Smooth muscle cell (in vitro differentiated cells): ENCODE data around the gene SYNPR. TPM values are rescaled to one million over a fixed set of nuclear protein-coding genes. Genes with fewer than 3 reads are reported as not detected.

ENCODE experiments used
- DNase-seq: peaks from one replicate; lab custom pipeline; 2025; ENCODE audit not compliant: unreplicated experiment; lab: John Stamatoyannopoulos, UW
- H2AFZ ChIP-seq: fragments of 200-600 bp; sonication (generic); 2 replicates; pipeline ENCODE4 v1.6.0; 2016; ENCODE audit warnings: antibody characterized with exemption, low read depth, mild to moderate bottlenecking
- H3F3A ChIP-seq: fragments of 200-600 bp; sonication (generic); 2 replicates; pipeline ENCODE4 v1.6.0; 2017; ENCODE audit warnings: antibody characterized with exemption, low read depth
- H3K27ac ChIP-seq: fragments of 200-600 bp; sonication (generic); 2 replicates; pipeline ENCODE4 v1.5.1; 2016; ENCODE audit warnings: low read depth, mild to moderate bottlenecking
- H3K27me3 ChIP-seq: fragments of 200-600 bp; sonication (generic); 2 replicates; pipeline ENCODE4 v1.6.1; 2016; ENCODE audit warnings: low read depth, mild to moderate bottlenecking
- H3K36me3 ChIP-seq: fragments of 200-600 bp; sonication (generic); 2 replicates; pipeline ENCODE4 v1.5.1; 2016; ENCODE audit warnings: low read depth
- H3K4me1 ChIP-seq: fragments of 200-600 bp; sonication (generic); 2 replicates; pipeline ENCODE4 v1.5.1; 2016; ENCODE audit warnings: low read depth
- H3K4me2 ChIP-seq: fragments of 200-600 bp; sonication (generic); 2 replicates; pipeline ENCODE4 v1.6.0; 2016; ENCODE audit warnings: mild to moderate bottlenecking
- H3K4me3 ChIP-seq: fragments of 200-600 bp; sonication (generic); 2 replicates; pipeline ENCODE4 v1.5.1; 2016; ENCODE audit warnings: mild to moderate bottlenecking
- H3K79me2 ChIP-seq: fragments of 200-600 bp; sonication (generic); 2 replicates; pipeline ENCODE4 v1.6.0; 2016; ENCODE audit warnings: low read depth, mild to moderate bottlenecking
- H3K9ac ChIP-seq: fragments of 200-600 bp; sonication (generic); 2 replicates; pipeline ENCODE4 v1.6.0; 2016; ENCODE audit warnings: low read depth
- H3K9me3 ChIP-seq: fragments of 200-600 bp; sonication (generic); replicated peaks from 2 replicates; pipeline ENCODE4 v1.5.1; 2016; ENCODE audit warnings: low read depth
- H4K20me1 ChIP-seq: fragments of 200-600 bp; sonication (generic); 2 replicates; pipeline ENCODE4 v1.6.0; 2016; ENCODE audit warnings: low read depth
- WGBS: methylation state at CpG from one replicate; pipeline ENCODE4 v1.1.7; 2016; ENCODE audit warnings: low lambda C conversion rate; 5-methylcytosine and 5-hydroxymethylcytosine counted together
- polyA plus RNA-seq: library from polyadenylated mRNA; unstranded; fragments of >200 nt; fragmentation: Nextera tagmentation; extraction: Ambion mirVana; gene quantifications from 2 replicates; pipeline ENCODE4 v1.2.1, GENCODE V29; 2016
- total RNA-seq: library from RNA; depleted of rRNA; stranded (reverse); fragments of >200 nt; gene quantifications from 2 replicates; pipeline ENCODE4 v1.2.3, GENCODE V29; 2014
- TF ChIP-seq, protein P1 (sequence below): fragments of 200-600 bp; sonication (generic); IDR thresholded peaks from 2 replicates; pipeline ENCODE4 v1.5.1; 2017; ENCODE audit warnings: borderline replicate concordance, mild to moderate bottlenecking, antibody characterized with exemption; ENCODE audit not compliant: insufficient read depth, poor library complexity, severe bottlenecking

SYNPR gene
- total and polyA plus RNA-seq, 2 experiments from 2014 or later = not detected

- no peak overlapping the region for H3K4me2 ChIP-seq
- DNase-seq = no peak
- peaks cover 33% of the 10 kb centered on the region for H3K27me3 ChIP-seq
- no peak overlapping the region for H3K27ac ChIP-seq
- no peaks in the 10 kb centered on the region for H3K36me3 ChIP-seq
- no peak overlapping the region for H3K4me3 ChIP-seq
- H3K9me3 ChIP-seq = no peaks in the 10 kb centered on the region
- 80% methylated on average over 3 of the region's 3 CpGs for WGBS
- no peaks in the 10 kb centered on the region for H3K4me1 ChIP-seq
- no peaks in the 10 kb centered on the region for H4K20me1 ChIP-seq
- no peaks in the 10 kb centered on the region for H3K79me2 ChIP-seq
- no peak overlapping the region for H2AFZ ChIP-seq
- no peak overlapping the region for H3K9ac ChIP-seq
- no peaks in the 10 kb centered on the region for H3F3A ChIP-seq
- TF ChIP-seq, protein P1, sequence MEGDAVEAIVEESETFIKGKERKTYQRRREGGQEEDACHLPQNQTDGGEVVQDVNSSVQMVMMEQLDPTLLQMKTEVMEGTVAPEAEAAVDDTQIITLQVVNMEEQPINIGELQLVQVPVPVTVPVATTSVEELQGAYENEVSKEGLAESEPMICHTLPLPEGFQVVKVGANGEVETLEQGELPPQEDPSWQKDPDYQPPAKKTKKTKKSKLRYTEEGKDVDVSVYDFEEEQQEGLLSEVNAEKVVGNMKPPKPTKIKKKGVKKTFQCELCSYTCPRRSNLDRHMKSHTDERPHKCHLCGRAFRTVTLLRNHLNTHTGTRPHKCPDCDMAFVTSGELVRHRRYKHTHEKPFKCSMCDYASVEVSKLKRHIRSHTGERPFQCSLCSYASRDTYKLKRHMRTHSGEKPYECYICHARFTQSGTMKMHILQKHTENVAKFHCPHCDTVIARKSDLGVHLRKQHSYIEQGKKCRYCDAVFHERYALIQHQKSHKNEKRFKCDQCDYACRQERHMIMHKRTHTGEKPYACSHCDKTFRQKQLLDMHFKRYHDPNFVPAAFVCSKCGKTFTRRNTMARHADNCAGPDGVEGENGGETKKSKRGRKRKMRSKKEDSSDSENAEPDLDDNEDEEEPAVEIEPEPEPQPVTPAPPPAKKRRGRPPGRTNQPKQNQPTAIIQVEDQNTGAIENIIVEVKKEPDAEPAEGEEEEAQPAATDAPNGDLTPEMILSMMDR = no peak
These were observed 293.6 kb downstream of the SYNPR start for GRCh38 chr3:63571682-63572081.

DNA sequence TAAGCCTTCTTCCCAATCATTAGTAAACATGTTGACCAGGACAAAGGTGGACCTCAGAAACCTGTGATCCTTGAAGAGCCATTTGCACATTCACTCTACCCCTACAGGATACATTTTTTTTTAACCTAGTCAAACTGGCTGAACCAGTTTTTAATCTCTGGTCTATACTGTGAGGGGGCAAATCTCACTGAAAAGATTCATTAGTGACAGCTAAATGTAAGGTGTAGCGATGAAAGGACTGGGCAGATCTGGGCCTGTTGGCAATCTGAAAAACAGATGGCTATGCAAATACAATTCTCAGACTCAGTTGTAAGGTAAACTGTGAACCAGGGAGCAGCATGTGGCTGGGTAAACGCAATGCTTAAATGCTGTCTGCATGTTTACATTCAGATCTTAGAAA lies 298.7 kb downstream of the SYNPR start:
- Histone ChIP-seq H3K4me1 (no peaks in the 10 kb centered on the region), H3K4me3 (no peak overlapping the region), H3K27me3 (peaks cover 38% of the 10 kb centered on the region), H3K9me3 (no peaks in the 10 kb centered on the region), H4K20me1 (no peaks in the 10 kb centered on the region), H3K36me3 (no peaks in the 10 kb centered on the region), H3K27ac (no peak overlapping the region), H2AFZ (no peak overlapping the region), H3K4me2 (no peak overlapping the region), H3F3A (no peaks in the 10 kb centered on the region), H3K9ac (no peak overlapping the region), H3K79me2 (no peaks in the 10 kb centered on the region)
- DNase-seq = no peak
- TF ChIP-seq, protein P1 = no peak
- 58% methylated on average over 2 of the region's 2 CpGs for WGBS

DNA sequence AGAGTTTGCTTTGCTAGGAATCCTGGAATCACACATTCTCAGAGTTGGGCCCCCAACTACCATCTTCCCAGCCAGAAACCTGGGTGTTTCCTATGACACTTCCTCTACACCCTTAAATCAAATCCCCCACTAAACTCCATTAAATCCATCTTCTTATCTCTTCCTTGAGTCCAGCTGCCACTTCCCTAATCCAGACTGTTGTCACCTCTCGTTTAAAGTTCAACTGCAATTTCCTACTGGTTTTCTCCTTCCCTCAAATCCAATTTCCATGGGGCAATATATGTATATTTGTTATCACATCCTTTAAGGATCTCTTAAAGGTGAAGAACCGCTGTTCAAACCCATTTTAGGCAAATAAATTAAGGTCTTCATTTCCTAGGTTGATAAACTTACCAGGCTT lies 300.8 kb downstream of the SYNPR start:
- TF ChIP-seq, protein P1 = no peak
- WGBS = 66% methylated on average over 2 of the region's 2 CpGs
- Histone ChIP-seq H4K20me1 (no peaks in the 10 kb centered on the region), H3K9me3 (no peaks in the 10 kb centered on the region), H3K9ac (no peak overlapping the region), H2AFZ (no peak overlapping the region), H3K4me3 (no peak overlapping the region), H3K27ac (no peak overlapping the region), H3F3A (no peaks in the 10 kb centered on the region), H3K27me3 (peaks cover 27% of the 10 kb centered on the region), H3K79me2 (no peaks in the 10 kb centered on the region), H3K4me2 (no peak overlapping the region), H3K36me3 (no peaks in the 10 kb centered on the region), H3K4me1 (no peaks in the 10 kb centered on the region)
- DNase-seq = no peak

GRCh38 chr3:63580151-63580550 lies 302.0 kb downstream of the SYNPR start:
- Histone ChIP-seq H4K20me1 (no peaks in the 10 kb centered on the region), H3K27me3 (peaks cover 27% of the 10 kb centered on the region), H3K4me3 (no peak overlapping the region), H3K9ac (no peak overlapping the region), H3K4me1 (no peaks in the 10 kb centered on the region), H2AFZ (no peak overlapping the region), H3K4me2 (no peak overlapping the region), H3K27ac (no peak overlapping the region), H3K36me3 (no peaks in the 10 kb centered on the region), H3K79me2 (no peaks in the 10 kb centered on the region), H3K9me3 (no peaks in the 10 kb centered on the region), H3F3A (no peaks in the 10 kb centered on the region)
- TF ChIP-seq, protein P1 = no peak
- 96% methylated on average over 2 of the region's 2 CpGs for WGBS
- no peak for DNase-seq
